Osteocyte (in vitro differentiated cells): ENCODE measurements around the gene CNTN5. TPM values are rescaled to one million over a fixed set of nuclear protein-coding genes. Genes with fewer than 3 reads are reported as not detected.

Source experiments
- DNase-seq: peaks from one replicate; pipeline ENCODE4 v3.0.0; 2021; ENCODE audit warnings: mixed read lengths; ENCODE audit not compliant: unreplicated experiment; ENCODE audit errors: extremely low spot score
- H3K27ac Mint-ChIP-seq: one replicate; pipeline ENCODE4 v1.8.0; 2021; ENCODE audit warnings: mild to moderate bottlenecking, mixed read lengths; ENCODE audit not compliant: unreplicated experiment
- H3K27me3 Mint-ChIP-seq: one replicate; pipeline ENCODE4 v1.8.0; 2021; ENCODE audit warnings: mixed read lengths; ENCODE audit not compliant: unreplicated experiment
- H3K36me3 Mint-ChIP-seq: one replicate; pipeline ENCODE4 v1.8.0; 2021; ENCODE audit warnings: mixed read lengths; ENCODE audit not compliant: unreplicated experiment
- H3K4me1 Mint-ChIP-seq: one replicate; pipeline ENCODE4 v1.8.0; 2021; ENCODE audit warnings: mixed read lengths; ENCODE audit not compliant: unreplicated experiment
- H3K4me3 Mint-ChIP-seq: one replicate; pipeline ENCODE4 v1.8.0; 2021; ENCODE audit warnings: mild to moderate bottlenecking, moderate library complexity, mixed read lengths; ENCODE audit not compliant: unreplicated experiment
- H3K9me3 Mint-ChIP-seq: one replicate; pipeline ENCODE4 v1.8.0; 2021; ENCODE audit warnings: mixed read lengths; ENCODE audit not compliant: unreplicated experiment
- total RNA-seq: library from RNA; stranded (reverse); gene quantifications from 2 replicates; pipeline ENCODE4 v1.2.1, GENCODE V29; 2021
- TF ChIP-seq, protein P1 (sequence below): fragments of 200-600 bp; sonication (generic); IDR thresholded peaks from 2 replicates; pipeline ENCODE4 v1.5.0; 2021; ENCODE audit warnings: antibody characterized with exemption, mild to moderate bottlenecking, moderate library complexity

CNTN5 gene
- total RNA-seq, 1 donor from 2014 or later, result 0.30 TPM

DNA sequence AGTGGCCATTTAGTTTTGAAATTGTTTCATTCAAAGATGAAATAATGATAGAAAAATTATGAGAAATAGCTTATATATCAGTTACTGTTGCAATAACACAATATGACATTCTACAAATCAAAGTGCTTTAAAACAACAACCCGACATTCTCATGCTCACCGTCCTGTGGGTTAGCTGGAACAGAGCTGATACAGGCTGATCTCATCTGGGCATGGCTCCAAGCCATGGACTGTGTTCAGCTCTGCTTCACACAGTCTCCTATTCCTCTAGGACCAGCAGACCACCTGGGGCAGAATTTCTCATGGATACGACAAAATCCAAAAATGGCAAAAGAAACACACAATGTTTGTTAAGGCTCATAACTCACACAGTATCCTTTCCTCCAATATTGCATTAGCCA lies 178.6 kb downstream of the CNTN5 start:
- H3K9me3 Mint-ChIP-seq, result no peaks in the 10 kb centered on the region
- no peak overlapping the region for H3K4me3 Mint-ChIP-seq
- H3K27ac Mint-ChIP-seq, result no peak overlapping the region
- H3K36me3 Mint-ChIP-seq, result no peaks in the 10 kb centered on the region
- TF ChIP-seq, protein P1, sequence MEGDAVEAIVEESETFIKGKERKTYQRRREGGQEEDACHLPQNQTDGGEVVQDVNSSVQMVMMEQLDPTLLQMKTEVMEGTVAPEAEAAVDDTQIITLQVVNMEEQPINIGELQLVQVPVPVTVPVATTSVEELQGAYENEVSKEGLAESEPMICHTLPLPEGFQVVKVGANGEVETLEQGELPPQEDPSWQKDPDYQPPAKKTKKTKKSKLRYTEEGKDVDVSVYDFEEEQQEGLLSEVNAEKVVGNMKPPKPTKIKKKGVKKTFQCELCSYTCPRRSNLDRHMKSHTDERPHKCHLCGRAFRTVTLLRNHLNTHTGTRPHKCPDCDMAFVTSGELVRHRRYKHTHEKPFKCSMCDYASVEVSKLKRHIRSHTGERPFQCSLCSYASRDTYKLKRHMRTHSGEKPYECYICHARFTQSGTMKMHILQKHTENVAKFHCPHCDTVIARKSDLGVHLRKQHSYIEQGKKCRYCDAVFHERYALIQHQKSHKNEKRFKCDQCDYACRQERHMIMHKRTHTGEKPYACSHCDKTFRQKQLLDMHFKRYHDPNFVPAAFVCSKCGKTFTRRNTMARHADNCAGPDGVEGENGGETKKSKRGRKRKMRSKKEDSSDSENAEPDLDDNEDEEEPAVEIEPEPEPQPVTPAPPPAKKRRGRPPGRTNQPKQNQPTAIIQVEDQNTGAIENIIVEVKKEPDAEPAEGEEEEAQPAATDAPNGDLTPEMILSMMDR, result no peak
- H3K4me1 Mint-ChIP-seq, result no peaks in the 10 kb centered on the region
- DNase-seq, result no peak
- peaks cover 2% of the 10 kb centered on the region for H3K27me3 Mint-ChIP-seq

DNA sequence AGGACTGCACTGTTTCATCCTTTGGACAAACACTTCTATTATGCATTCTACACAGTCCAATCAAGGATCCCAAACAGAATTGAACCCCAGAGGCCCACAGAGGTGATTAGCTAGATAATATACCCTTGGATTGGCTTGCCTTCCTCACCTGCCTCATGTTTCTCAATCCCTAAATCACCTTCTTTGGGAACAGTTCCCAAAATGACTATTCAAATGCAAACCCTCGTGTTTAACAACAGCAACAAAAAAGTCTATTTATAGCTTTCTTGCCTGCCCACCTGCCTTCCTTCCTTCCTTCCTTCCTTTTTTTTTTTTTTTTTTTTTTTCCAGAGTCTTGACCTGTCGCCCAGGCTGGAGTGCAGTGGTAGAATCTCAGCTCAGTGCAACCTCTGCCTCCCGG lies 180.0 kb downstream of the CNTN5 start:
- H3K9me3 Mint-ChIP-seq, result no peaks in the 10 kb centered on the region

DNA sequence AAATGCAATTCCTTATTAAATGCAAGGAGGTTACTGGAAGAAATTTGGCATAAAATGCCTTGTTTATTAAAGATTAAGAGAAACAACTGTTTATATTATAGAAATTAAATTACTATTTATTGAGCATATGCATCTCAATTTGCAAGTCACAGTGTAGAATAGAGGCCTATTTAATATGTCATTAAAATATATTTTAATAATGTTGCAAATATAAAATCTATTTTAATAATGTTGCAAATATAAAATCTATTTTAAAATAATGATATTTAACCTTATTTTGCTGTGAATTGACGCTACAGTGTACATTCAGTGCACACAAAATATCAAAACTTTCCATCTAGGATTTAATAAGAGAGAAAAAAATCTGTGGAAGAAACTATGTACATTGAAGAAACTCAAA lies 188.1 kb downstream of the CNTN5 start:
- Mint-ChIP-seq H3K4me3 (no peak overlapping the region), H3K27me3 (peaks cover 4% of the 10 kb centered on the region), H3K27ac (no peak overlapping the region), H3K9me3 (no peaks in the 10 kb centered on the region), H3K36me3 (no peaks in the 10 kb centered on the region), H3K4me1 (no peaks in the 10 kb centered on the region)
- TF ChIP-seq, protein P1, result no peak
- no peak for DNase-seq

More for the DNA sequence above, 180.0 kb downstream of the CNTN5 start:
- DNase-seq, result no peak
- Mint-ChIP-seq H3K4me3 (no peak overlapping the region), H3K27me3 (peaks cover 2% of the 10 kb centered on the region), H3K4me1 (no peaks in the 10 kb centered on the region), H3K27ac (no peak overlapping the region), H3K36me3 (no peaks in the 10 kb centered on the region)
- TF ChIP-seq, protein P1, result no peak

DNA sequence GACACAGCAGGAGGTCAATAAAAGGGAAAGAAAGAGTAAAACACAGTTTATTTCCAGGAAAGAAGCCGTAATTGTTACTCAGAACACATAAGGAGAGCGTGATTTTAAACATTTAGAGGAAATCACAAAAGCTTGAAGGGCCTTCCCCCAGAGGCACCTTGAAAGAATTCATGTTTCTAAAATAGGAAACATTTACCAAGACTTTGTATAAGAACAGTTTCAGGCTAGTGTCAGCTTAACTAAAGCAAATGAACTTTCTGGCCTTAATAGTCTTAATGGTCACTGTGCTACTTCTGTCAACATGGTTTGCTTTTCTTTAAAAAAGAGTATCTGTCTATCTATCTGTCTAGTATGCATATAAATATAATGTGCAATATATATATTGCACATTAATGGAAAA lies 208.8 kb downstream of the CNTN5 start:
- no peak overlapping the region for H3K27ac Mint-ChIP-seq
- no peak for DNase-seq
- H3K27me3 Mint-ChIP-seq, result no peaks in the 10 kb centered on the region
- no peaks in the 10 kb centered on the region for H3K4me1 Mint-ChIP-seq
- no peak overlapping the region for H3K4me3 Mint-ChIP-seq
- no peaks in the 10 kb centered on the region for H3K36me3 Mint-ChIP-seq
- TF ChIP-seq, protein P1, result no peak
- H3K9me3 Mint-ChIP-seq, result peaks cover 9% of the 10 kb centered on the region

DNA sequence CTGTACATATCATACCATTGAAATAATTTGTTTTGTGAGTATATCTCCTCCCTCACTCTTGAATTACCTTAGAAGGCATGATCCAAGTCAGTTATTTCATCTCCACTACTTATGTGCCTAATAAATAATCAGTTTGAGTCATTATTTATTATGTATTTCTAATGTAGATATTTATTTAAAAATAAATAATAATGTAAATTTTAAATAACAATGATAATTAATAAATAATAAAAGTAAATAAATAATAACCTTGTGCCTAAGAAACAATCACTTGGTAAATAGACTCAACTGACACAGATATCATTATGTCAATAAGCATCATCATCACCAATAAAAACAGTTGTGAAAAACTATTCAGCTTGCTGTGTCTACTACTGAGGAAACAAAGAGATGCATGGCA lies 213.8 kb downstream of the CNTN5 start:
- peaks cover 9% of the 10 kb centered on the region for H3K9me3 Mint-ChIP-seq

More for the DNA sequence above, 213.8 kb downstream of the CNTN5 start:
- Mint-ChIP-seq H3K4me3 (no peak overlapping the region), H3K27me3 (no peaks in the 10 kb centered on the region), H3K36me3 (no peaks in the 10 kb centered on the region), H3K27ac (no peak overlapping the region), H3K4me1 (no peaks in the 10 kb centered on the region)
- TF ChIP-seq, protein P1, result no peak
- no peak for DNase-seq
